GM21381 (cell line): ENCODE measurements around the gene DUT.

Source experiments
- ATAC-seq: cut with Tn5 transposase; IDR thresholded peaks from one replicate; pipeline ENCODE4 v1.9.1; 2021; ENCODE audit warnings: mild to moderate bottlenecking, moderate library complexity; ENCODE audit not compliant: unreplicated experiment

The DUT gene

GRCh38 chr15:48330855-48331795 is at the start of gene DUT:
Gene DUT (plus strand): TSS chr15:48331429. CDS start chr15:48331516, 87 bp downstream.
- ATAC-seq, result peak; percentile 85

GRCh38 chr15:48281674-48282073 is 49.6 kb upstream of the DUT start:
- ATAC-seq, result no peak

GRCh38 chr15:48282216-48282615 is 49.0 kb upstream of the DUT start:
- no peak for ATAC-seq

GRCh38 chr15:48283396-48284145 is 47.7 kb upstream of the DUT start:
- no peak for ATAC-seq

GRCh38 chr15:48285329-48286214 is 45.7 kb upstream of the DUT start:
- no peak for ATAC-seq

GRCh38 chr15:48289628-48290027 is 41.6 kb upstream of the DUT start:
- no peak for ATAC-seq

- ATAC-seq, result no peak
These were observed 38.8 kb upstream of the DUT start for GRCh38 chr15:48292458-48292857.

GRCh38 chr15:48297668-48298067 is 33.6 kb upstream of the DUT start:
- ATAC-seq, result no peak

- no peak for ATAC-seq
These were observed 32.3 kb upstream of the DUT start for GRCh38 chr15:48298914-48299313.

- no peak for ATAC-seq
These were observed 31.2 kb upstream of the DUT start for GRCh38 chr15:48300038-48300437.

GRCh38 chr15:48304398-48304797 is 26.8 kb upstream of the DUT start:
- no peak for ATAC-seq

- no peak for ATAC-seq
These were observed 24.6 kb upstream of the DUT start for GRCh38 chr15:48306639-48307038.

GRCh38 chr15:48307586-48307985 is 23.6 kb upstream of the DUT start:
- ATAC-seq, result no peak

- ATAC-seq, result no peak
These were observed 21.5 kb upstream of the DUT start for GRCh38 chr15:48309740-48310139.

- no peak for ATAC-seq
These were observed 18.0 kb upstream of the DUT start for GRCh38 chr15:48313216-48313615.

- no peak for ATAC-seq
These were observed 16.2 kb upstream of the DUT start for GRCh38 chr15:48315041-48315440.

GRCh38 chr15:48317221-48317620 is 14.0 kb upstream of the DUT start:
- no peak for ATAC-seq

GRCh38 chr15:48318131-48318530 is 13.1 kb upstream of the DUT start:
- ATAC-seq, result no peak

- no peak for ATAC-seq
These were observed 7.9 kb upstream of the DUT start for GRCh38 chr15:48323294-48323693.

- ATAC-seq, result no peak
These were observed 6.3 kb upstream of the DUT start for GRCh38 chr15:48324949-48325348.

- ATAC-seq, result no peak
These were observed 5.8 kb upstream of the DUT start for GRCh38 chr15:48325400-48325799.
